ENCODE measurements around the gene DOLK.

- TF ChIP-seq REST (IDR thresholded peaks at IDR 0.05; ENCODE audit: borderline replicate concordance) (no peak), RAD21 (conservative IDR thresholded peaks at IDR 0.05) (no peak), SMC3 (conservative IDR thresholded peaks at IDR 0.05; ENCODE audit: poor library complexity) (no peak), EZH2 (IDR thresholded peaks at IDR 0.05; ENCODE audit: borderline replicate concordance, insufficient read depth, low read length, poor library complexity, severe bottlenecking) (no peak), CTCF (IDR thresholded peaks at IDR 0.05; ENCODE audit: poor library complexity, severe bottlenecking) (no peak), EP300 (conservative IDR thresholded peaks at IDR 0.05; ENCODE audit: poor library complexity, severe bottlenecking) (no peak), POLR2AphosphoS5 (IDR thresholded peaks at IDR 0.05) (no peak)
These were observed 51.8 kb downstream of the DOLK start for GRCh38 chr9:128895556-128895955.
